Stimulated activated naive CD4-positive, alpha-beta T cell (primary cell): ENCODE results near the gene PRRC2A.
A peak's percentile ranks its signal among the peaks of the same experiment; 100 is the strongest.

Source experiments
- DNase-seq, 6 experiments: peaks; one replicate each; lab custom pipeline; 2025; lab: John Stamatoyannopoulos, UW

Gene PRRC2A

DNA sequence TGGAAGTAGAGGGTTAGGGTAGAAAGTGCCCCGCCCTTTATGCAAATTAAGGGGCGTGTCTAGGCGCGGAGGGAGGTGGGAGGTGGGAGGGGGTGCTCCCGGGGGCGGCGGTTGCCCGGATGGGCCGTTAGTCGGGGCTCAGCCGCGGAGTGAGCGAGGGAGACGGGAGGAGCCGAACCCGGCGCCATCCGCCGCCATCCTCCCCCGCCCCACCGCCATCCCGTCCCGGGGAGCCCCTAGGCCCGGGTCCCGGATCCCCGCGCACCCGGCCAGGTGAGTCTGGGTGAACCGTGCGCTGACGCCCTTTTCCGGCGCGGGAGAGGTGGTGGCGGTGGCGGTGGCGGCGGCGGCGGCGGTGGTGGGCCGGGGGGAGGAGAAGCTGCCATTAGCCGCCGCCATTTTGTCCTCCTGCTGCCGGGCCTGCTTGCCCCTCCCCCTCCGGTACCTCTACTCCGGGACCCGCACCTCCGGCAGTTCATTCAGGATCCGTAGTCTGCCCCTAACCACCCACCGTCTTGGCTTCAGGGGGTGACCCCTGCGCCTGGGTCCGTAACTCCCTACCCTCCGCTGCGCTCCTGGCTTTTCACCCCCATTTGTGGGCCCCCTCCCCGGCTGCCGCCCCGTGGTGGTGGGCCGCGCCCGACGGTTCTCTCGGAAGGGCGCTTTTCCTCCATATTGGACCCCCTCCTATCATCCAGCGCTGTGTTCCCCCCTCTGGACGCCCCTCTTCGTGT is at the start of gene PRRC2A:
PRRC2A (plus strand) TSS at position 130 of the 734 bp plus-strand sequence. CDS start 2,075 bp downstream, outside the sequence.
- DNase-seq, result peak in 3 of 6 experiments; percentile 79 to 99 (median 97)

- DNase-seq, result peak; percentile 70 to 90 (median 78)
Measured at GRCh38 chr6:31572041-31572911, 48.2 kb upstream of the PRRC2A start, which contains the start of gene LTA. TSS of gene LTA (plus strand) at chr6:31572289. CDS start at chr6:31572743, 454 bp downstream.

GRCh38 chr6:31573239-31574105 is 47.0 kb upstream of the PRRC2A start:
- DNase-seq, result no peak

DNA sequence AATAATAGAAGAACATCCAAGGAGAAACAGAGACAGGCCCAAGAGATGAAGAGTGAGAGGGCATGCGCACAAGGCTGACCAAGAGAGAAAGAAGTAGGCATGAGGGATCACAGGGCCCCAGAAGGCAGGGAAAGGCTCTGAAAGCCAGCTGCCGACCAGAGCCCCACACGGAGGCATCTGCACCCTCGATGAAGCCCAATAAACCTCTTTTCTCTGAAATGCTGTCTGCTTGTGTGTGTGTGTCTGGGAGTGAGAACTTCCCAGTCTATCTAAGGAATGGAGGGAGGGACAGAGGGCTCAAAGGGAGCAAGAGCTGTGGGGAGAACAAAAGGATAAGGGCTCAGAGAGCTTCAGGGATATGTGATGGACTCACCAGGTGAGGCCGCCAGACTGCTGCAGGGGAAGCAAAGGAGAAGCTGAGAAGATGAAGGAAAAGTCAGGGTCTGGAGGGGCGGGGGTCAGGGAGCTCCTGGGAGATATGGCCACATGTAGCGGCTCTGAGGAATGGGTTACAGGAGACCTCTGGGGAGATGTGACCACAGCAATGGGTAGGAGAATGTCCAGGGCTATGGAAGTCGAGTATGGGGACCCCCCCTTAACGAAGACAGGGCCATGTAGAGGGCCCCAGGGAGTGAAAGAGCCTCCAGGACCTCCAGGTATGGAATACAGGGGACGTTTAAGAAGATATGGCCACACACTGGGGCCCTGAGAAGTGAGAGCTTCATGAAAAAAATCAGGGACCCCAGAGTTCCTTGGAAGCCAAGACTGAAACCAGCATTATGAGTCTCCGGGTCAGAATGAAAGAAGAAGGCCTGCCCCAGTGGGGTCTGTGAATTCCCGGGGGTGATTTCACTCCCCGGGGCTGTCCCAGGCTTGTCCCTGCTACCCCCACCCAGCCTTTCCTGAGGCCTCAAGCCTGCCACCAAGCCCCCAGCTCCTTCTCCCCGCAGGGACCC is 46.1 kb upstream of the PRRC2A start:
- no peak for DNase-seq

DNA sequence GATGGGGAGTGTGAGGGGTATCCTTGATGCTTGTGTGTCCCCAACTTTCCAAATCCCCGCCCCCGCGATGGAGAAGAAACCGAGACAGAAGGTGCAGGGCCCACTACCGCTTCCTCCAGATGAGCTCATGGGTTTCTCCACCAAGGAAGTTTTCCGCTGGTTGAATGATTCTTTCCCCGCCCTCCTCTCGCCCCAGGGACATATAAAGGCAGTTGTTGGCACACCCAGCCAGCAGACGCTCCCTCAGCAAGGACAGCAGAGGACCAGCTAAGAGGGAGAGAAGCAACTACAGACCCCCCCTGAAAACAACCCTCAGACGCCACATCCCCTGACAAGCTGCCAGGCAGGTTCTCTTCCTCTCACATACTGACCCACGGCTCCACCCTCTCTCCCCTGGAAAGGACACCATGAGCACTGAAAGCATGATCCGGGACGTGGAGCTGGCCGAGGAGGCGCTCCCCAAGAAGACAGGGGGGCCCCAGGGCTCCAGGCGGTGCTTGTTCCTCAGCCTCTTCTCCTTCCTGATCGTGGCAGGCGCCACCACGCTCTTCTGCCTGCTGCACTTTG is 45.1 kb upstream of the PRRC2A start, which contains the start of gene TNF:
TNF (plus strand) TSS at position 231 of the 567 bp plus-strand sequence; CDS start at position 408, 177 bp downstream.
- DNase-seq, result peak in 5 of 6 experiments; percentile 19 to 65 (median 54)

- DNase-seq, result no peak
Measured at GRCh38 chr6:31575952-31576685, 44.4 kb upstream of the PRRC2A start.

DNA sequence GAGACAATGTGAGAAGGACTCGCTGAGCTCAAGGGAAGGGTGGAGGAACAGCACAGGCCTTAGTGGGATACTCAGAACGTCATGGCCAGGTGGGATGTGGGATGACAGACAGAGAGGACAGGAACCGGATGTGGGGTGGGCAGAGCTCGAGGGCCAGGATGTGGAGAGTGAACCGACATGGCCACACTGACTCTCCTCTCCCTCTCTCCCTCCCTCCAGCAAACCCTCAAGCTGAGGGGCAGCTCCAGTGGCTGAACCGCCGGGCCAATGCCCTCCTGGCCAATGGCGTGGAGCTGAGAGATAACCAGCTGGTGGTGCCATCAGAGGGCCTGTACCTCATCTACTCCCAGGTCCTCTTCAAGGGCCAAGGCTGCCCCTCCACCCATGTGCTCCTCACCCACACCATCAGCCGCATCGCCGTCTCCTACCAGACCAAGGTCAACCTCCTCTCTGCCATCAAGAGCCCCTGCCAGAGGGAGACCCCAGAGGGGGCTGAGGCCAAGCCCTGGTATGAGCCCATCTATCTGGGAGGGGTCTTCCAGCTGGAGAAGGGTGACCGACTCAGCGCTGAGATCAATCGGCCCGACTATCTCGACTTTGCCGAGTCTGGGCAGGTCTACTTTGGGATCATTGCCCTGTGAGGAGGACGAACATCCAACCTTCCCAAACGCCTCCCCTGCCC is 43.5 kb upstream of the PRRC2A start:
- no peak for DNase-seq

- no peak for DNase-seq
Measured at GRCh38 chr6:31577579-31577966, 42.9 kb upstream of the PRRC2A start.

DNA sequence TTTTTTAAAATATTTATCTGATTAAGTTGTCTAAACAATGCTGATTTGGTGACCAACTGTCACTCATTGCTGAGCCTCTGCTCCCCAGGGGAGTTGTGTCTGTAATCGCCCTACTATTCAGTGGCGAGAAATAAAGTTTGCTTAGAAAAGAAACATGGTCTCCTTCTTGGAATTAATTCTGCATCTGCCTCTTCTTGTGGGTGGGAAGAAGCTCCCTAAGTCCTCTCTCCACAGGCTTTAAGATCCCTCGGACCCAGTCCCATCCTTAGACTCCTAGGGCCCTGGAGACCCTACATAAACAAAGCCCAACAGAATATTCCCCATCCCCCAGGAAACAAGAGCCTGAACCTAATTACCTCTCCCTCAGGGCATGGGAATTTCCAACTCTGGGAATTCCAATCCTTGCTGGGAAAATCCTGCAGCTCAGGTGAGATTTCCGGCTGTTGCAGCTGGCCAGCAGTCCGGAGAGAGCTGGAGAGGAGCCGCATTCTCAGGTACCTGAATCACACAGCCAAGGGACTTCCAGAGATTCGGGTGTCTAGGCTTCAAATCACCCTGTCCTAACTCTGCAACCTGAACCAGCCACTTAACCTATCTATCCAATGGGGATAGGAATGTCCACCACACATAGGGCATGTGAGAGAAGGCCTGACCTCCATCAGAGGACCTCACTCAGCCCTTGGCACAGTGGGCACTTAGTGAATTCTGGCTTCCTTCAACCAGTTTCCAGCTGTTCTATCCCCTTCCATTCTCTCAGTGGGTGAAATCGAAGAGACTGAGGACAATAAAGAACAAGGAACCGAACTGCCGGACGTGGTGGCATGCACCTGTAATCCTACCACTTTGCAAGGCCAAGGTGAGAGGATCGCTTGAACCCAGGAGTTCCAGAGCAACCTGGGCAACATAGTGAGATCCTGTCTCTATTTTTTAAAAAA is 42.1 kb upstream of the PRRC2A start:
- no peak for DNase-seq

DNA sequence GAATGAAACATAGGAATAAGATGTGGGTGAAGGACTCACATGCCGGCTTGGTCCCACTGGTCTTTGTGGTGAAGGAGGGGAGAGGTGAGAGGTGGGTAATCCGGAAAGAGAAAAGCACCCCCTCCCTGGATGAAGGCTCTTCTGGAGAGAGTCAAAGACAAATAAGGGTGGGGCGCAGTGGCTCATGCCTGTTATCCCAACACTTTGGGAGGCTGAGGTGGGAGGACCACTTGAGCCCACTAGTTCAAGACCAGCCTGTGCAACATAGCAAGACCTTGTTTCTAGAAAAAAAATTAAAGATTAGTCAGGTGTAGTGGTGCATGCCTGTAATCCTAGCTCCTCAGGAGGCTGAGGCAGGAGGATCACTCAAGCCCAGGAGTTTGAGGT is 41.4 kb upstream of the PRRC2A start:
- DNase-seq, result no peak

GRCh38 chr6:31579546-31580437 is 40.7 kb upstream of the PRRC2A start:
- peak in 2 of 6 experiments; percentile 10 to 34 for DNase-seq

- no peak for DNase-seq
Measured at GRCh38 chr6:31580438-31580740, 40.1 kb upstream of the PRRC2A start.

- DNase-seq, result peak; percentile 68 to 91 (median 84)
Measured at GRCh38 chr6:31580807-31581433, 39.6 kb upstream of the PRRC2A start.

DNA sequence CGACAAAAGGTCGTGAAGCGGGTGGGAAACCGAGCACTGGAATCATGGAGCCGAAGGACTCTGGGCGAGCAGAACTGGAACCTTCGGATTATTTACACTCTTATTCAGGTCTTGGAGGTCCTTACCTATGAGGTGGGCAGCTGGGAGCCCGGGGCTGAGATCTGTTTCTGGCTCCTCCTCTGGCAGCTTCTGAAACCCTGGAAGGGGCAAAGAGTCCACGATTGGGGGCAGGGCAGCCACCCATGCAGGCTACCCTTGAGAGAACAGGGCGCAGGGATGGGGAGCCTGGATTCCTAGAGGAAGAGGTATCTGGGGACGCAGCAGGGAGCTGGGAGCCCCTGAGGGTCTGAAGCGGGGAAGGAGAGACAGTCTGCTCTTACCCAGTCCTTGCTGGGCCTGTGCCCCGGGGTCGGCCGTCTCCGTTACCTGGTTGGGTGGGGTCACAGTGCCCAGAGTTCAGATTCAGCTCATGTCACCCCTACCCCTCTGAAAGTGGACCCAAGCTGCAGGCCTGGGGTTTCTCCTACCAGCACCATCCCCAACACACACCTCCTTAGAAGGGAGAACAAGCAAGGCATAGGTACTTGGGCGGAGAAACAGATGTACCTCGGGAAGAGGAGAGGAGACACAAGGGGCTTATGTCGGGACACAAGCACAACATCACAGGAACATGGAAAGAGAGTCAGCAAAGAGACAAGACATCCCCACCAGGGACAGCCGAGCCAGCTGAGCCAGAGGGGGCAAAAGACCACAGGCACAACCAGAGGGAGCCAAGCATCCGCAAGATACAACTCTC is 38.9 kb upstream of the PRRC2A start:
- no peak for DNase-seq

GRCh38 chr6:31582230-31582643 is 38.3 kb upstream of the PRRC2A start, which contains the start of gene LTB:
TSS of gene LTB (minus strand) at chr6:31582424. CDS start at chr6:31582417, 7 bp downstream.
- peak; percentile 72 to 83 (median 77) for DNase-seq
